K562 (cell line): ENCODE data around the gene KIF20A. TPM values are rescaled to one million over a fixed set of nuclear protein-coding genes. Genes with fewer than 3 reads are reported as not detected.

Experiments used
- AFF4 ChIP-seq: sonication (generic); formaldehyde crosslinking; IDR thresholded peaks from 2 replicates; pipeline ENCODE4 v1.8.0; 2023; ENCODE audit warnings: mild to moderate bottlenecking, missing genetic modification reagents
- ATF7 ChIP-seq: fragments of 450-650 bp; IDR thresholded peaks from 2 replicates; pipeline ENCODE4 v1.7.1; 2014; ENCODE audit warnings: mild to moderate bottlenecking, moderate library complexity
- CEBPB ChIP-seq: fragments of 450-650 bp; IDR thresholded peaks from 2 replicates; pipeline ENCODE4 v1.6.1; 2016; ENCODE audit warnings: missing genetic modification characterization, missing compliant biosample characterization
- DEAF1 ChIP-seq: fragments of 450-650 bp; formaldehyde crosslinking; IDR thresholded peaks from 2 replicates; pipeline ENCODE4 v1.4.0; 2020; ENCODE audit warnings: mild to moderate bottlenecking, moderate library complexity
- E2F8 ChIP-seq: fragments of 450-650 bp; IDR thresholded peaks from 2 replicates; pipeline ENCODE4 v1.7.1; 2018; ENCODE audit warnings: mild to moderate bottlenecking, low read depth; ENCODE audit not compliant: partially characterized antibody
- HLTF ChIP-seq: fragments of 450-650 bp; IDR thresholded peaks from 2 replicates; pipeline ENCODE4 v1.6.1; 2016
- KDM5B ChIP-seq: fragments of 200-600 bp; sonication (generic); IDR thresholded peaks from 2 replicates; pipeline ENCODE4 v1.6.1; 2012; ENCODE audit warnings: low read depth, mild to moderate bottlenecking, moderate library complexity, low read length, control low read depth, inconsistent platforms; ENCODE audit not compliant: insufficient replicate concordance
- MNT ChIP-seq, 2 experiments: fragments of 450-650 bp; conservative IDR thresholded peaks; 2 replicates each; pipeline ENCODE4 v1.6.1; 2017; ENCODE audit warnings: mild to moderate bottlenecking in 2 of 2, moderate library complexity in 2 of 2
- NELFE ChIP-seq: IDR thresholded peaks from 2 replicates; pipeline ENCODE4 v1.6.1; 2011; ENCODE audit warnings: mild to moderate bottlenecking; ENCODE audit not compliant: insufficient read depth, insufficient read length
- RAD21 ChIP-seq, 2 experiments: fragments of 250-450 bp in 1 of 2; fragments of 450-650 bp in 1 of 2; sonication (Bioruptor Pico) in 1 of 2; formaldehyde crosslinking in 1 of 2; IDR thresholded peaks in 1 of 2; conservative IDR thresholded peaks in 1 of 2; 2 replicates each; pipeline versions ENCODE4 v1.4.0 to v1.8.0; 2020 to 2022; ENCODE audit warnings: mild to moderate bottlenecking in 2 of 2, moderate library complexity in 1 of 2
- SIN3A ChIP-seq, 2 experiments: fragments of 150-350 bp in 1 of 2; IDR thresholded peaks; 2 replicates each; pipeline ENCODE4 v1.6.1; 2011 to 2016; ENCODE audit warnings: borderline replicate concordance in 2 of 2, low read depth in 2 of 2, low read length in 2 of 2, mild to moderate bottlenecking in 2 of 2, moderate library complexity in 2 of 2; ENCODE audit not compliant: control insufficient read depth in 1 of 2
- SOX6 ChIP-seq: fragments of 450-650 bp; IDR thresholded peaks from 2 replicates; pipeline ENCODE4 v1.6.1; 2014; ENCODE audit warnings: mild to moderate bottlenecking
- TEAD1 ChIP-seq, 2 experiments: fragments of 450-650 bp in 1 of 2; sonication (generic) in 1 of 2; formaldehyde crosslinking; IDR thresholded peaks; 2 replicates each; pipeline versions ENCODE4 v1.4.0 to v1.8.0; 2020 to 2022; ENCODE audit warnings: mild to moderate bottlenecking in 2 of 2, missing genetic modification reagents in 1 of 2
- TEAD2 ChIP-seq: fragments of 450-650 bp; IDR thresholded peaks from 2 replicates; pipeline ENCODE4 v1.6.1; 2016; ENCODE audit warnings: missing genetic modification characterization, control low read depth, missing compliant biosample characterization
- ZNF347 ChIP-seq: fragments of 450-650 bp; formaldehyde crosslinking; IDR thresholded peaks from 2 replicates; pipeline ENCODE4 v1.4.0; 2020; ENCODE audit warnings: low read depth, mild to moderate bottlenecking, moderate library complexity
- polyA plus RNA-seq, 8 experiments: library from polyadenylated mRNA; depleted of rRNA in 4 of 8; stranded (reverse) in 5 of 8; unstranded in 3 of 8; fragments of >200 nt; fragmentation: Nextera tagmentation in 2 of 8; fragmentation: Illumina TruSeq in 1 of 8; extraction: Ambion mirVana in 2 of 8; extraction: Trizol in 1 of 8; gene quantifications; 2 replicates each; pipeline versions ENCODE4 v1.2.1 to v1.2.3, GENCODE V29; 2011 to 2014; ENCODE audit warnings: inconsistent platforms in 1 of 8, missing spikeins in 1 of 8
- total RNA-seq, 7 experiments: library from RNA; depleted of rRNA in 6 of 7; stranded (reverse); fragments of >200 nt in 6 of 7; fragmentation: Illumina TruSeq in 2 of 7; extraction: Trizol in 2 of 7; gene quantifications; 2 replicates each; pipeline versions ENCODE4 v1.2.1 to v1.2.3, GENCODE V29; 2011 to 2021; ENCODE audit warnings: low replicate concordance in 1 of 7

KIF20A gene
- total and polyA plus RNA-seq, 9 of the 15 experiments (the other 6 are each of a cell fraction or from before 2014, with no cell fraction given): 36.8 to 61.2 (median 55.5) TPM

GRCh38 chr5:138180183-138180782, 1.4 kb downstream of the KIF20A start (continued):
- 0 out of 4 replicates have a peak, but pooled peaks of 1 of the 2 experiments have one; percentile 3 for TF ChIP-seq SIN3A (IDR thresholded peaks at IDR 0.05; ENCODE audit: borderline replicate concordance in 2 of 2, control insufficient read depth in 1 of 2, low read depth in 2 of 2, low read length in 2 of 2)
- no peak for TF ChIP-seq HLTF
- TF ChIP-seq SOX6: 0 out of 2 replicates have a peak, but pooled peaks have one; percentile 34
- no peak for TF ChIP-seq KDM5B
- peak; percentile 75 for TF ChIP-seq DEAF1 (CRISPR knock-in tag)
- TF ChIP-seq E2F8: peak; percentile 23
- TF ChIP-seq RAD21 (CRISPR knock-in tag; conservative IDR thresholded peaks at IDR 0.05 in 1 of 2, IDR thresholded peaks at IDR 0.05 in 1 of 2): peak; percentile 83 to 84
- TF ChIP-seq TEAD1 (CRISPR knock-in tag; IDR thresholded peaks at IDR 0.05): peak in 1 of 2 experiments; percentile 17; a peak in 1 of 4 replicates
- TF ChIP-seq TEAD2: 0 out of 2 replicates have a peak, but pooled peaks have one; percentile 8
- TF ChIP-seq AFF4 (CRISPR knock-in tag): peak; percentile 70; the same call in 1 of the 2 replicates
- peak in 1 of 2 experiments; percentile 31; a peak in 1 of 4 replicates for TF ChIP-seq MNT (conservative IDR thresholded peaks at IDR 0.05)
- TF ChIP-seq ZNF347 (CRISPR knock-in tag): no peak
- peak; percentile 79 for TF ChIP-seq CEBPB (tag)
- no peak for TF ChIP-seq NELFE
- TF ChIP-seq ATF7: peak; percentile 18; the same call in 1 of the 2 replicates
